Fibroblast of villous mesenchyme (primary cell): Measurements from ENCODE around the gene BMX. TPM values are rescaled to one million over a fixed set of nuclear protein-coding genes. Genes with fewer than 3 reads are reported as not detected.
A peak's percentile ranks its signal among the peaks of the same experiment; 100 is the strongest.

Experiments used
- DNase-seq: peaks from one replicate; pipeline ENCODE4 v3.0.0-alpha.2; 2010; ENCODE audit warnings: low read depth
- H3K4me3 ChIP-seq: 2 replicates; pipeline ENCODE4 v1.5.1; 2011; ENCODE audit warnings: low read depth, mild to moderate bottlenecking, low read length
- total RNA-seq: library from RNA; depleted of rRNA; stranded (reverse); fragments of >200 nt; gene quantifications from 2 replicates; pipeline ENCODE4 v1.2.3, GENCODE V29; 2012
- TF ChIP-seq, protein P1 (sequence below): IDR thresholded peaks from 2 replicates; pipeline ENCODE4 v1.5.1; 2012; ENCODE audit warnings: low read depth, mild to moderate bottlenecking, low read length; ENCODE audit not compliant: insufficient read depth

Gene BMX
- total RNA-seq, 1 donor = not detected

DNA sequence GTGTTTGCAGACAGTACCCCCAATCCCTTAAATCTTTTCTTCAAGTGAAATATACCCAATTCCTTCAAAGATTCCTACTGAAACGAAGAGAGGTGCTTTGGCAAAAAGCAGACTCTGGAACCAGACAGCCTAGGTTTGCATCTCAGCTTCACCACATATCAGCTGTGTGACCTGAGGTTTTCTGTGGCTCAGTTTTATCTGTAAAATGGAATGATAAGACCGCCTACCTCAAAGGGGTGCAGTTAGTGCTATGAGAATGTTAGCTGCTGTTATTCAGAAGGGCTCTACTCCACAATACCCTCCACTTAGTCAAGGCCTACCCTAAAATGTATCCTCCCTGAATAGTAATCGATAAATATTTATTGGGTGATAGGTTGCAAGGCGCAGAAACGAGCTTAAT, 8.1 kb upstream of the BMX start:
- H3K4me3 ChIP-seq = peak overlapping the region; percentile 67
- DNase-seq = no peak
- TF ChIP-seq, protein P1, sequence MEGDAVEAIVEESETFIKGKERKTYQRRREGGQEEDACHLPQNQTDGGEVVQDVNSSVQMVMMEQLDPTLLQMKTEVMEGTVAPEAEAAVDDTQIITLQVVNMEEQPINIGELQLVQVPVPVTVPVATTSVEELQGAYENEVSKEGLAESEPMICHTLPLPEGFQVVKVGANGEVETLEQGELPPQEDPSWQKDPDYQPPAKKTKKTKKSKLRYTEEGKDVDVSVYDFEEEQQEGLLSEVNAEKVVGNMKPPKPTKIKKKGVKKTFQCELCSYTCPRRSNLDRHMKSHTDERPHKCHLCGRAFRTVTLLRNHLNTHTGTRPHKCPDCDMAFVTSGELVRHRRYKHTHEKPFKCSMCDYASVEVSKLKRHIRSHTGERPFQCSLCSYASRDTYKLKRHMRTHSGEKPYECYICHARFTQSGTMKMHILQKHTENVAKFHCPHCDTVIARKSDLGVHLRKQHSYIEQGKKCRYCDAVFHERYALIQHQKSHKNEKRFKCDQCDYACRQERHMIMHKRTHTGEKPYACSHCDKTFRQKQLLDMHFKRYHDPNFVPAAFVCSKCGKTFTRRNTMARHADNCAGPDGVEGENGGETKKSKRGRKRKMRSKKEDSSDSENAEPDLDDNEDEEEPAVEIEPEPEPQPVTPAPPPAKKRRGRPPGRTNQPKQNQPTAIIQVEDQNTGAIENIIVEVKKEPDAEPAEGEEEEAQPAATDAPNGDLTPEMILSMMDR = no peak

DNA sequence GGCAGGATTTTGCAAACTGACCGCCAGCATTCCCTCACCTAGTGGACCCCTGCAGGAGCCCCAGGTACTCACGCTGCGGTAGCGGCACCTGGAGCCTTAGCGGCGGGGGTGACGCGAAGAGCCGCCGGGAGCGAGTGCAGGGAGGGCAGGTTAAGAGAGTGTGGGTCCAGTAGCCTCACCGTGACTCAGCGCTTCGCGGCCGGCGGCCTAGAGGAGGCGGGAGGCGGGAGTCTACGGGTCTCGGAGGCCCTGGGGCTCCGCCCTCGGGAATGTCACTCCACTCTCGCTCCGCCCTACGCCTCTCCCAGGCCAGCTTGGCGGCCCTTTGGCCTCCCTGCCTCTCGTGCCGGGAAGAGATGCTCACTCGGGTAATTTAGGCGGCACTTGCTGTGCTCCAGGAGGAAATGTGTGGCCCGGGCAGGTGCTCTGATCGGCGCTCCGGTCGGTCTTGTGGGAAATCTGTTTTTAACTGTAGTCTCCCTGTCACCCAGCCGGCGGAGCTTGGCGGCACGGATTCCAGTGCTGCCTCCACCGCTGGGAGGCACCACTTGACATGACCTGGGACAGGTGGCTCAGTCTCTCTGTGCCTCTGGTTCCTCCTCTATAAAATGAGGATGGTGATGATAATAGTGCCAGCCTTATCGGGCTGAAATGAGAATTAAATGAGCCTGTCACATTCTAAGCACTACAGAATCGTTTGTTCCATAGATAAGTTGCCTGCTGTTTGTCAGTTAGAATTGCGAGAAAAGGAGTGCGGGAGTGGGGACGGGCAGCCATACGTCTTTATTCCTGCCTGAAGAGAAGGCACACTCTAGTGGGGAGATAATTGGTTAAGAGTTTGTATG, 7.3 kb upstream of the BMX start, which contains the start of gene PIR:
TSS of gene PIR (minus strand) at position 216 of the 845 bp plus-strand sequence. CDS start 2,076 bp downstream, outside the sequence.
- peak; percentile 83 for DNase-seq
- TF ChIP-seq, protein P1 = peak; percentile 40
- H3K4me3 ChIP-seq = peak within 1 kb of the TSS; percentile 67

DNA sequence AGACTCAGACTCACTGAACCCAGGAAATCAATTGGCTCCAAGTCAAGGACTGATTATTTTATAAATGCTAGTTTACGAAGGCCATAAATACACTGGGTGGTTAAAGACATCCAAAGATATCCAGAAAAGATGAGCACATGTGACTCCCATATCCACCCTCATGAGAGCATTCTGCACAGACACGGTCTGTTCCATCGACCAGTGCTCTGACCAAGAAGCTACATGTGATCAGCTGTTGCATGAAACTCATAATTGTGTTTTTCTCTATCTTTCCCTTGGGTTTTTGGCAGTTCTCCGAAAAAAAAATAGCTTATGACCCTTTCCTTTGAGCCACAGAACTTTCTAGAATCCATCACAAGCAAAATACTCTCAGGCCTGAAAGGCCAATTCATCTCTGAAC, 4.8 kb upstream of the BMX start:
- DNase-seq = no peak
- TF ChIP-seq, protein P1 = no peak
- no peak overlapping the region for H3K4me3 ChIP-seq

DNA sequence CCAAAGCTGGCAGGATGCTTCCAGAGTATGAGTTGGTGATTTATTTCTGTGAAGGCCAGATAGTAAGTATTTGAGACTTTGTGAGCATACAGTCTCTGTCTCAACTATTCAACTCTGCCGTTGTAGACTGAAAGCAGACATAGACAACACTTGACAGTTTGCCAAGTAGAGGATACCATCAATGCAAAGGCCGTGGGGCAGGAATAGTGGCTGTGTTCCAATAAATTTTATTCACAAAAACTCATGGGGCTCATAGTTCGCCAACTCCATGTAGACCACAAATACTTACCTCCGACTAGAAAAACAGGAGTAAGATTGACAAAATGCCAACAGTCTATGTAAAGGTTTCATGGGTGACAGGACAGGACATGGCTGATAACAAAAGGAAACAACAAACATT, 3.8 kb upstream of the BMX start:
- no peak for DNase-seq
- TF ChIP-seq, protein P1 = no peak
- no peak overlapping the region for H3K4me3 ChIP-seq

DNA sequence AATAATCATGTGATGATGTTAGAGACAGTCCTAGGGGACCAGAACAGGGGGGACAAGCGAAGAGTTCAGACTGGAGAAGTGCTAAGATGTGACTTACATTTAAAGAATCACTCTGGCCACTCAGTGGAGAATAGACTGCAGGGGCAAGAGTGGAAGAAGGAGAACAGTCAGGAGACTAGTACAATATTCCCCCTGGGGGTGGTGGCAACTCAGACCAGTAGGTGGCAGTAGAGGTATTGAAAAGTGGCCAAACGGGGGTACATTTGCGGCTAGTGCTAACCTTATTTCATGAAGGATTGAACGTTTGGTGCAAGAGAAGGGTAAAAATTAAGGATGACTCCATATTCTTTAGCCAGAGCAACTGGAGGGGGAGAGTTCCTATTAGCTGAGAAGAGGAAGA, 2.7 kb upstream of the BMX start:
- H3K4me3 ChIP-seq = no peak overlapping the region
- TF ChIP-seq, protein P1 = peak; percentile 72
- DNase-seq = peak; percentile 44

DNA sequence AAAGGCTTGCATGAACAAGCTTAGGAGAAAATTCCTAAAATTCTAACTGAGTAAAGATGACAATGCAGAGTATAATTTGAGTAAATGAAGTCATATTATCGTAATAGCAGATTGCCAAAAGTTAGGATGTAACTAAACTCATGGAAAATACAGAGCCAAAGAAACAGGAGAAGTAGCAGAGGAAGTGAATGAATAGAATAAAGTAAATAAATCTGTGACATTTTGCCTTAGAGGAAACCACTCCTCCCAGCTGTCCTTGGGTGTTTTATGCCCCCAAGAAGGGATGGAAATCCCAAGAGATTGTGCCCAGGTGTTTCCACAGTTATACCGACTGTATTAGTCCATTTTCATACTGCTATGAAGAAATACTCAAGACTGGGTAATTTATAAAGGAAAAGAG, 1.9 kb upstream of the BMX start:
- TF ChIP-seq, protein P1 = no peak
- no peak for DNase-seq
- no peak overlapping the region for H3K4me3 ChIP-seq
